ENCODE measurements around the gene PCNX3.

PCNX3 gene

DNA sequence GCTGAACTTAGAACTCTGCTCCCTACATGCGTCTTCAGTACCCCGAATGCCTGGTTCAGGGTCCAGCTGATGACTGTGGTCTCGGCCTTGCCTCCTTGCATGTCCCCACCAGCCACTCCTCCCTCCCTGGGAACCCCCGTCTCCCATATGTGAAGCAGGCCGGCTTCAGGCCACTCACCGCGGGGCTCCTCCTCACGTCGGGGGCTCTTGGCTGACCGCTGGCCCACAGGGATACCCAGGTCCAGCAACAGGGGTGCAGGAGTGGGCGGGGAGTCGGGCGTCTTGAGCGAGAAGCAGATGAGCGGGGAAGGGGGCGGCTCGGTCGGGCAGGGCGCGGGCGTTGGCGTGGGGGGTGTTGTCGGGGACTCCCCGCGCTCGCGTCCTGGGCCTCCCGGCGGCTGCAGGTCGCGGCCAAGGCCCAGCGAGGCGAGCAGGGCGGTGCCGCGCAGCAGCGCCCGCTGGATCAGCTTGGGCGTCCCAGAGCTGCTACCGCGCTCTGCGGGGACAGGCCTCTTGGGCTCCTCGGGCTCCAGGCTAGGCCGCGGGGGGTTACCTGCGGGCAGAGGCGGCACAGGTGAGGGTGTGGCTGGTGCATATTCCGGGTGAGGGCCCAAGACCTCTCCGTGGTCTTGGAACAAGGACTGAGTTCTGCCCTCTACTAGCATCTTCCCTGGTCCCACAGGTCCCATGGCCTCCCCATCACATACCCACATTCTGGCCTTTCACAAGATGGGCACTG lies 16.2 kb upstream of the PCNX3 start:
- DNase-seq (ENCODE audit: low spot score), result no peak

DNA sequence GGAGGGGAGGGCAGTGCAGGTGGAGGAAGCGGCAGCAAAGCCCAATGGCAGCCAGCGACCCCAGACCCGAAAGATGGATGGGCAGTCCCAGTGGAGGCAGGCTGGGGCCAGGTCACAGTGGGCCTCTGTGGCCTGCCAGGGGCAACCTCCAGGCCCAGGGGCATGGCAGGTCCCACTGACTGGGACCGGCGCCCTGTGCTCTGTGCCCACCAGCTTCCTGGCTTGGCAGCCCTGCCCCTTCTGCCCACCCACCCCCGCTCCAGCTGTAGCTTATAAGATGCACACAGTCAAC lies 15.7 kb upstream of the PCNX3 start:
- DNase-seq (ENCODE audit: low spot score), result no peak

DNA sequence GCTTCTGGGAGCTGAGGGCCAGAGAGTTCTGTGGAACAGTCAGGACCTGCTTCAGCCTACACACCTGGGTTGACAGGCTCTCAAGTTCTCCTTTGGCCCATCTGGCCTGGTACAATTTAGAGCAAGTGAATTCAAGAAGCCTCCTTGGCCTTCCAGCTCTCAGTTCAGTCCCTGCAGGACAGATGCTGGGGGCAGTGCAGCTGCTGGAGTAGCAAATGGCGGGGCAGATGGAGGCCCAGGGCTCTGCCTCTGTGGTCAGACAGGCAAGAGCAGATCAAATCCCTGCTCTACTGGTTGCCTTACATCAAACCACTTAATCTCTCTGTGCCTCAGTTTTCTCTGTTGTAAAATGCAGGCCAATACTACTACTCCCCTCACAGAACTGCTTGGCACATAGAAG lies 11.3 kb upstream of the PCNX3 start:
- DNase-seq (ENCODE audit: low spot score), result no peak

DNA sequence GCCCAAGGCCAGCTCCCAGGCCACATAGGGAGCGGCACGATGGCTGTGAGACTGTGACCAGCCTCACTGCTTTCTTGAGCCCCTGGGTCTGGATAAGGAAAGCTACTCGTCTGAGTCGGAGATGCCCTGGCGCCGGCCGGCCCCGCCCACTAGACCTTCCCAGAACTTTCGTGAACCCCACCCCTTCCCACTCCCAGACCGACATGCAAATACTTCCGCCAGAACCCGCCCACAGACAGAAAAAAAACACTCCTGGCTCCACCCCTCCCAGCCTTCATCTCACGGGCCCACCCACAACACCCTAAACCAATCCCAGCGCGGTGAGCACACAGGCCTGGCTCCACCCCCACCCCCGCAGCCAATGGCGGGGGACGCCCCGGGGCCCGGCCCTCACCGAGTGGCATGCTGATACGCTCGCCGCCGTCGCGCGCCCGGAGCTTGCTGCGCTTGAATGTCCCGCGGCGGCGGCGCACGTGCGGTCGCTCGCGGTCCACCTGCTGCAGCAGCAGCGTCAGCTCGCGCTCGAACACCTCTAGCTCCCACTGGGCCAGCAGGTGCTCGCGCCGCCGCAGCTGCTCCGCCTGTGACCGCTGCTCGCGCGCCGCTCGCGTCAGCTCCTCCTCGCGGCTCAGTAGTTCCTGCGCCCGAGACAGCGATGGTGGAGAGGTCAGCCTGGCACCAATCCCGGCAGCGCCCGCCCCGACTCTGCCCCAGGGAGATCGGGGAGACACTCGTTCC lies 8.5 kb upstream of the PCNX3 start:
- peak; percentile 99 for DNase-seq (ENCODE audit: low spot score)

DNA sequence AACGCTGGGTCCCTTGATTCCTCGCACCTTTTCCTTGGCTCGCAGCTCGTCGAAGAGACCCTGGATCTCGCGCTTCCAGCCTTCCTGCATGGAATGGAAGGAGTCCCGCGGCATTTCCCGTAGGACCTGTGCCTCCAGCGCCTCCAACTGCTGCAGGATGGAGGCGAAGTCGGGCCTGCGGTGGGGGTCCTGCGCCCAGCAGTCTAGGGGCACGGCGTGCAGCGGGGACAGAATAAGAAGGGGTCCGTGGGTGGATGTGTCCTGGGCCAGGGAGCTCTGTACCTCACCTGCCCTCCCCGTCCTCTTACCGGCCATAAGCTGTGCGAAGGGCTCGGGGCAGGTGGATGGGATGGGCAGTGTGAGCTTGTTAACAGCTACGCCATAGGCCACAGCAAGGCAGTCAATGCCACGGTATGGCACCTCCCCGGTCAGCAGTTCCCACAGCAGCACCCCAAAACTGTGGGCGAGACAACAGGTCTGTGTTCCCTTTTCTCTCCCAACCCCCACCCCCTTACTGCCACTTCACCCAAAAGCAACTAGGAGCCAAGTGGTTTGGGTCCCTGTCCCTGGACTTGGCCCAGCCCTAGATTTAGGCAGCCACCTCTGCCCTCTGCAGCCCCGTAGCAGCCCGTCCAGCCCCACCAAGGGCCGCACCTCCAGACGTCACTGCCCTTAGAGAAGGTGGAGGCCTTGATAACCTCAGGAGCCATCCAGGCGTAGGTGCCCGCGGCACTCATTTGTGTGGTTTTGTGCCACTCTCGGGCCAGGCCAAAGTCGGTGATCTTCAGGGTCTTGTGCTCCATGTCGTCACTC lies 7.8 kb upstream of the PCNX3 start:
- DNase-seq (ENCODE audit: low spot score), result no peak

DNA sequence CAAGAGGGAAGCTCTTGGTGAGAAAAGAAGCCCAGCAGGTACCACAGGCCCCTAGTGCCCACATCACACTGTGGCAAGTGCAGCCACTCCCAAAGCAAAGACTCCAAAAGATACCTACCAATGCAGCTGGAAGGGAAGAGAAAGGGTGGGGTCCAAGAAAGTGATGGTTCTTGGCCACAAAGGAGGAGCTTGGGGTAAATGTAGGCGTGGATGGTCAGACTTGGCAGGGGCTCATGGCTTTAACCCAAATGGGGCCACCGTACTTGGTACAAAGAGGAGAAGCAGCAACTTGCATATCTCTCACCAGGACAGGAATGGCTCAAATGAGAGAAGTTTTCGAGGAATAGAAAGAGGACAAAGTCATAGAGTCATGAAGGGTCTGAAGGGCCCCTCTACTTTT lies 6.3 kb upstream of the PCNX3 start:
- DNase-seq (ENCODE audit: low spot score), result no peak

DNA sequence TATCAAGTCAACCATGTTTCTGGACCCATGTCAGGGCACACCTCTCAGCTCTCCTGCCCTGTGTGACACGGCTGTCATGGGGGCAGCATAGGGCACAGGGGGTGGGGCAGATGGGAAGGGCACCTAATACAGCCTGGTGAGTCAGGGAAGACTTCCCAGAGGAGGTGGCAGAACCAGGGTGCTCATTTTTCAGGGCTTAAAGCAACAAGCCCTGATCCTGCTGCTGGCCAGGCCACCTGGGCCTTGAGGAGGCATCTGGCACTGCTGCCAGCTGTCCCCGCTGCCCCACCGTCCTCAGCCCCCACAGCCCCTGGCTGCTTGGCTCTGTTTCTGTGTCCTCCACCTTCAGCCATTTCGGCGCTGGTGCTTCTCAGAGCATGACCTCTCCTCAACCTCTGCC lies 5.9 kb upstream of the PCNX3 start:
- no peak for DNase-seq (ENCODE audit: low spot score)

DNA sequence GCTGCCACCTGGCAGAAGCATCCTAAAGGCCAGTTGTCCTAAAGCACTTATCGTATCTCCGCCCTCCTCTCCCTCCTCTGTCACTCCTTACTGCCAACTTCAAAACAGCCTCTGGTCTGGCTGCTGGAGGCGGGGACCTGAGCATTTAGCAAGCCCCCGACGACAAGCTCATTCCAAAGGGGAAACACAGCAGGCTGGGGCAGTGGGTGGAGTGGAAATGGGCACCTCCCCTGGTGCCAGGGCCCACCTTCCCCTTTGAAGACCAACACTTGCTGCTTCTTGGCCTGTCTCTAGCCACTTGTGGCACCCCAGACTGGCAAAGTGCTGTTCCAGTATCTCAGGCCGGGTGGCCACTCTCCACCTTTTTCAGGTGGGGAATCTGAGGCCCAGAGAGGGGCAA lies 5.2 kb upstream of the PCNX3 start:
- DNase-seq (ENCODE audit: low spot score), result no peak

DNA sequence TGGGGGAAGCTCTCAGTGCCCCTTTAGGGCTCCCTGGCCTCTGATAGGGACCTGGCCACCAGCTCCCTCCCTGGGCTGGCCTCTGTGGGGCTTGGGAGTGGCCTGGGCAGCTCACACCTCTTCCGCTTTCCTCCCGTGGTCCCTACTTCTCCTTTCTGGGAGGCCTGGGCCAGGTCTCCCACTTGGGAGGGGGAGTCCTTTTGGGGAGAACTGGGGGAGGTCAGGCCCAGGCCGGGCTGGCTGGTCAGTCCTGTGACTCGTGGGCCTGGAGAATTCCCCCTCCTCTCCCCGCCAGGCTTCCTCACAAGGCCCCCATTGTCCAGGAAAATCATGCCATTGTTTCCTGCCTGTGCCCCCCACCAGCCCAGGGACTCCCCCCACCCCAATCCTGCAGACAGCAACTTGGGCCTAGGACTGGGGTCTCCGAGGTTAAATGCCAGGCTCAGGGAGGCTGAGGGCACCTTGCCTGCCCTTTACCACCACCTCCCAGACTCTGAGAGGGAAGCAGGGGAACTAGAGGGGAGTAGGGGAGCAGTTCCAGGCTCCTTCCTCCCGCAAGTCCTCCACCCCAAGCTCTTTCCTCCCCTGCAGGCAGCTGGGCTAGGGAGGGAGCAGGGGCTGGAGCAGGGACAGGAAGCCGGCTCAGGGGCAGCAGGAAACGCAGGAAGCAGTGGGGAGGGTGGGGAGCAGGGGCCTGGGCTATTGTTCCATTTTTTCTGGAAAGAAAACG lies 4.4 kb upstream of the PCNX3 start:
- DNase-seq (ENCODE audit: low spot score), result no peak

DNA sequence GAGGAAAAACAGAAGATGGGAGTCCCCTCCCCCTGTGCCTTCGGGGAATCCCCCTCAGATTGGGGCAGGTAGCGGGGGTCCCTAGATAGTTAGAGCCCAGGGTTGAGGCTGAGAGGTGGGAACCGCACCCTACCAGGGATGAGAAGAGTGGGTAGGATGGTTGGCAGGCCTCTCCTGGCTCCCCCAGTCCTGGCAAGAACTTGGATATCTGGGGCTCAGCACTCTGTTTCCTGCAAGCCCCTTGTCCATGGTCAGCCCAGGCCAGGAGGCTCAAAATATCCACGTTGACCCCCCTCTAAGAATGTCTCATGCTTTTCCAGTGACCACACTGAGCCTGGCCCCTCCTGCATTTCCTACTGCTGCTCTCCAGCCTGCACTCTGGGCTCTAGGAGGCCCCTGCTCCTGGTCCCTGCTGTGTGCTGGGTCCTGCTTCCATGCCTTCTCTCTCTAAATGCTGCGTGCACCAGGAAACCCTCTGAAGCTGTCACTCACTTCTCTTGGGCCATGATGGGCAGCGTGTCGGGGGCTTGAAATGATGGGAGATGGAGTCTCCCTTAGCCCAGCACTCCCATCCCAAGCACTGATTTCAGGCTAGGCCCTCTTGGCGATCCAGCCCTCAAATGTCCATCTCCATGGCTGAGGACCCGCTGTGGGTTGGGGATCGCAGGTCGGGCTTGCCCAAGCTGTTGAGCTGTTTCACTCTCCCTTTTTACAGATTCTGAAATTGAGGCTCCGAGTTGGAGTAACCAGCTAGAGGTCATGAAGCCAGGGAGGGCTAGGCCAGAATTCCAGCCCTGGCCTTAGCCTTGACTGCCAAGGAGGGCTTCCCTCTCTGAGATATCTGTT lies 3.6 kb upstream of the PCNX3 start:
- DNase-seq (ENCODE audit: low spot score), result no peak

DNA sequence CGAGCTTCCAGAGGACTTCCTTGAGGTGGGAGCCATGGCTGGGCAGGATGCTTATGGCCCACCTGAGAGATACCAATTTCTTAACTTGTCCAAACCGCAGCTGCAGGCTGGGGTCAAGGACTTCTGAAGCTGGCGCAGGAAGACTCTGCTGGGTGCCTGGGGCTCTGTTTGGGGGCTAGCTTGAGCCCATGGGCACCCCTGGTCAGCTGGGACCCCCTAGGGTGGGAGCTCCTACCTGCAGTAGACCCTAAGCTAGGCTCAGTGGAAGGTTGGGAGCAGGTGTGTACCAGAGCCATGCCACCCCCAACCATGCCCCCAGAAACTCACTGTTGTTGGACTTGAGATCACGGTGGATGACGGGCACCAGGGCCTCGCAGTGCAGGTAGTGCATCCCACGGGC lies 2.9 kb upstream of the PCNX3 start:
- DNase-seq (ENCODE audit: low spot score), result no peak

DNA sequence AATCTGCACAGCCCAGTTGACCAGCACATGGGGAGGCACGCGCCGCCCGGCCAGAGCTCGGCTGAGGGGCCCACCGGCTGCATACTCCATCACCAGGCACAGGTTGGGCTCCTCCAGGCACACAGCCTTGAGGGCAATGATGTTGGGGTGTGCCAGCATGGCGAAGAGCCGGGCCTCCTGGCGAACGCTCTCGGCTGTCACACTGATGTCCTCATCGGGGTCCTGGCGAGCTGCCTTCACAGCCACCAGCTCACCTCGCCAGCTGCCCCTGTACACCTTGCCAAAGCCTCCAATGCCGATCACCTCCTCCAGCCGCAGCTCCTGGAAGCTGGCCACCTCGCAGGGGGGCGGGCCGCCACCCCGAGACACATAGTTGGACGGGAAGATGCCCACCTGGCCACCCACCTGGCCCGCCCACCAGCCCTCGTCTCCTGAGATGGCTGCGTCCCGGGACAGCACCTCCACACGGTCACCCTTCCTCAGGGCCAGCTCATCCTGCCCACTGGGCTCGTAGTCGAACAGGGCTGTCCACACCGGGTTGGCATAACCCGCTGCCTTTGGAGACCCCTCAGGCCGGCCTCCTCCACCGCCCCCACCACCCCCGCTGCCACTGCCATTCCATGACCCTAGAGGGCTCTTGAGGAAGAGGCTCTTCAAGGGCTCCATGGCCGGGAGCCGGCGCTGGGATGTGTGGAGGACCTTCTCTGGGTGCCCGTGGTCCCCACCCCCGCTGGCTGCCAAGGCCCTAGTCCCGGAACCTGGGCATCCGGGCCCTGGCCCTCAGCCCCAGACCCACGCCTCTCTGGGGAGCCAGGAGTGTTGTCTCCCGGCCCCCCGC lies 2.3 kb upstream of the PCNX3 start:
- DNase-seq (ENCODE audit: low spot score), result no peak

DNA sequence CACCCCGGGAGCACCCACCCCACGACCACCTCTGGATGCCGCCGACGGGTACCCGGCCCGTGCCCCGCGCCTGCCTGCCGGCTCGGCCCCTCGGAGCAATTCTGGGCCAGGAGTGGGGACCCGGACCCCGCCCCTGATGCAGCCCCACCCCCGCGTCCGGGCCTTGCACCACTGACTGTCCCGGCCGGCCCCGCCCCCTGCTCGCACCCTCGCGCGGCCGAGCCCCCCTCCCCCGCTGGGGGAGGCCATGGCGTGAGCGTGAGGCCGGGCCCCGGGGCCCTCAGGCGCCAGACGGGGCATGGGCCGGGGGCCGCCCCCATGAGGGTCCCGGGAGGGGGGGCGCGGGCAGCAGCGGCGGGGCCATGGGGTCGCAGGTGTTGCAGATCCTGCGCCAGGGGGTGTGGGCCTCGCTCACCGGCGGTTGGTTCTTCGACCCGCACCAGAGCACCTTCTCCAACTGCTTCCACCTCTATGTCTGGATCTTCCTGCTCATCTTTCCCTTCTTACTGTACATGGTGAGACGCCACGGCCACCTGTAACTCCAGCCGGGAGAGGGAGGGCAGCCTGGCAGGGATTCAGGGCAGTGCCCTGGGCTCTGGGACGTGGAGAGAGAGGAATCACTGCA lies 486 bp downstream of the PCNX3 start:
- DNase-seq (ENCODE audit: low spot score), result peak; percentile 80

DNA sequence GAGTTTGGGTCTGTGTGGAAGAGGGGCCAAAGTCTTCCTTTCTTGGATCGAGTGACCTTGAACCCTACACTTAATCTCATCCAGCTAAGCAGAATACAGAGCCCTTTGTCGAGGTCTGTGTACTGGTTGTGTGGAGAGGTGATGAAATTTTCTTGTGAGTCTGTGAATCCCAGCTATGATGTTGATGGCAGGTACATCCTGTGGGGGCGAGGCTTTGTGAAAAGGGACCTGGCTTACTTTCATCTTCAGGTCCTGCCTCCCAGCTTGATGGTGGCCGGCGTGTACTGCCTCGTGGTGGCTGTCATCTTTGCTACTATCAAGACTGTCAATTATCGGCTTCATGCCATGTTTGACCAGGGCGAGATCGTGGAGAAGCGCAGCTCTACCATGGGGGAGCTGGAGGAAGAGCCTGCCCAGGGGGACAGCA lies 1.0 kb downstream of the PCNX3 start:
- no peak for DNase-seq (ENCODE audit: low spot score)

DNA sequence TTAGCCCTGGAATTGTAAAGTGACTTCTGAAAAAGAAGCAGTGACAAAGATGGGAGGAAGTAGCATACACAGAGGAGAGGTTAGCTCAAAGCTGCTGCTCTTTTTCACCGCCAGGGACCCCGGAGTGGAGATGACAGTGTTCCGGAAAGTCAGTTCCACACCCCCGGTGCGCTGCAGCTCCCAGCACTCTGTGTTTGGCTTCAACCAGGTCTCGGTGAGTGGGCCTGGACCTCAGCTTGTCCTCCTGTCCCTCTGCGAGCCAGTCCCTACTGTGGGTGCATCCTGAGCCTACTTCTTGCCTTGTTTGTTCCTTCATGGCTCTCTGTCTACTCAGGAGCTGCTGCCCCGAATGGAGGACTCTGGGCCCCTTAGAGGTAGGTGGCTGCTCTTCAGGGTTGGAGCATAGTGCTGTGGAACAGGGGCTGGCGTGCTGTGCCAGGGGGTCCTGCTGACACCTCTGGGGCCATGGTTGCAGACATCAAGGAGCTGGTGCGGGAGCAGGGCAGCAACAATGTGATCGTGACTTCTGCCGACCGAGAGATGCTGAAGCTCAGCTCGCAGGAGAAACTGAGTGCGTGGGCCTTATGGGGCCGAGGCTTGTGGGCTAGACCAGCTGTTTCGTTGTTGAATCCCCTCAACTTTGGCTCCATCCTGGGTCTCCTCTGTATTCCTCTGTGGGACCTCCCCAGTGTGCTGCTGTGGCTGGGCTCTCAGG lies 1.7 kb downstream of the PCNX3 start:
- DNase-seq (ENCODE audit: low spot score), result no peak

DNA sequence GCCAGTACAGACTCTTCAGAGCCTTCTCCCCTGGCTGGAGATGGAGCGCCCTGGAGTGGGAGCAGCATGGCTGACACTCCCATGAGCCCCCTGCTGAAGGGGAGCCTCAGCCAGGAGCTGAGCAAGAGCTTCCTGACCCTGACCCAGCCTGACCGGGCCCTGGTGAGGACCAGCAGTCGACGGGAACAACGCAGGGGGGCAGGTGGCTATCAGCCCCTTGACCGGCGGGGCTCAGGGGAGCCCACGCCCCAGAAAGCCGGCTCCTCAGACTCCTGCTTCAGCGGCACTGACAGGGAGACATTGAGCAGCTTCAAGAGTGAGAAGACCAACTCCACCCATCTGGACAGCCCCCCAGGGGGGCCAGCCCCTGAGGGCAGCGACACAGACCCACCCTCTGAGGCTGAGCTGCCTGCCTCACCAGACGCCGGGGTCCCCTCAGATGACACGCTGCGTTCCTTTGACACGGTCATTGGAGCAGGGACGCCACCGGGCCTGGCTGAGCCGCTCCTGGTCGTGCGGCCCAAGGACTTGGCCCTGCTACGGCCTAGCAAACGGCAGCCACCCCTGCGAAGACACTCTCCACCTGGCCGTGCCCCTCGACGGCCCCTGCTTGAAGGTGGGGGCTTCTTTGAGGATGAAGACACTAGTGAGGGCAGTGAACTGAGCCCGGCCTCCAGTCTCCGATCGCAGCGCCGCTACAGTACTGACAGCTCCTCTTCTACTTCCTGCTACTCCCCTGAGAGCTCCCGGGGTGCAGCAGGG lies 2.6 kb downstream of the PCNX3 start:
- DNase-seq (ENCODE audit: low spot score), result no peak

DNA sequence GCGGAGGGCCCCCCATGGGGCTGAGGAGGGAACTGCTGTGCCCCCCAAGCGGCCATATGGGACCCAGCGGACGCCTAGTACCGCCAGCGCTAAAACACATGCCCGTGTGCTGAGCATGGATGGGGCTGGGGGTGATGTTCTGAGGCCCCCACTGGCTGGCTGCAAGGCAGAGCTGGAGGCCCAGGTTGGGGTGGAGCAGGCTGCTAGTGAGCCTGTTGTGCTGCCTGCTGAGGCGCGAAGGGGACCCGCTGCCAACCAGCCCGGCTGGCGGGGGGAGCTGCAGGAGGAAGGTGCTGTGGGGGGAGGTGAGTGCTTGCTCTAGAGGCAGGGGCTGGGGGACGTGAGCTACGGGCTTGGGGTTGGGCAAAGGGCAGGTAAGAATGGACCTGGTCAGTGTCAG lies 3.2 kb downstream of the PCNX3 start:
- DNase-seq (ENCODE audit: low spot score), result no peak

DNA sequence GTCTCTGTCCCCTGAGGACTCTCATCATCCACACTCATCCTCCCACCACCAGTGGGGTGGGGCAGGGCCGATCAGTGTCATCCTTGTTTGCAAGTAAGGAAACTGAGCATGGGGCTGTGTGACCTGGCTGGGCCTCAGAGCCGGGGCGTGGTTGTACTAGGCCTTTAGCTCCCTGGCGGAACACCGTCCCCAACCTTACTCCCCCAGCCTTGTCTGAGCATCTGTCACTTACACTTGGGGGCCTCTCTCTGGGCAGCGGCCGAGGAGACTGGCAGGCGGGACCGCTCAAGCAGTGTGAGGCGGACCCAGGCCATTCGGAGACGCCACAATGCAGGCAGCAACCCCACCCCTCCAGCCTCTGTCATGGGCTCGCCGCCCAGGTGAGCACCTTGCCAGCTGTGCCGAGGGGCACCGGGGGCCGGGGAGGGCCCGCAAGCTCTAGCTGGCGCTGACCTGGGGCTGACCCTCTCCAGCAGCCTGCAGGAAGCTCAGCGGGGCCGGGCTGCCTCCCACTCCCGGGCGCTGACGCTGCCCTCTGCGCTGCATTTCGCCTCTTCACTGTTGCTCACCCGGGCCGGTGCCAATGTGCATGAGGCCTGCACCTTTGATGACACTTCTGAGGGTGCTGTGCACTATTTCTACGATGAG lies 3.8 kb downstream of the PCNX3 start:
- no peak for DNase-seq (ENCODE audit: low spot score)

All from GM03348 (cell line).